Measurements from ENCODE around the gene HLA-F. TPM values are rescaled to one million over a fixed set of nuclear protein-coding genes. Genes with fewer than 3 reads are reported as not detected.

HLA-F gene
- total RNA-seq, 2 experiments from 2014 or later: 282 to 310 TPM

GRCh38 chr6:29702519-29703103, 20.6 kb upstream of the HLA-F start:
- DNase-seq: peak; percentile 76
- no peak overlapping the region for H3K27ac Mint-ChIP-seq
- peaks cover 12% of the 10 kb centered on the region for H3K27me3 Mint-ChIP-seq (ENCODE audit: low read depth)
- no peak overlapping the region for H3K4me3 Mint-ChIP-seq
- H3K9me3 Mint-ChIP-seq: no peaks in the 10 kb centered on the region
- CTCF ChIA-PET: interaction anchor here (0.5 to 2.2 kb wide), 15 partner anchors 9 to 180 kb away, joined by 3 to 15 read pairs (median 4); no protein-coding TSS in a partner anchor
- H3K4me1 Mint-ChIP-seq (ENCODE audit: low read depth): peaks cover 20% of the 10 kb centered on the region
- no peaks in the 10 kb centered on the region for H3K36me3 Mint-ChIP-seq (ENCODE audit: low read depth)
- intact Hi-C loops (cut with micrococcal nuclease): no loop called here

GRCh38 chr6:29705389-29706231, 17.6 kb upstream of the HLA-F start:
- CTCF ChIA-PET: interaction anchor here (0.7 to 2.9 kb wide), 13 partner anchors 11 to 129 kb away, joined by 3 to 15 read pairs (median 5); no protein-coding TSS in a partner anchor
- DNase-seq: no peak
- H3K36me3 Mint-ChIP-seq (ENCODE audit: low read depth): no peaks in the 10 kb centered on the region
- H3K9me3 Mint-ChIP-seq: no peaks in the 10 kb centered on the region
- H3K4me1 Mint-ChIP-seq (ENCODE audit: low read depth): peaks cover 48% of the 10 kb centered on the region
- peaks cover 12% of the 10 kb centered on the region for H3K27me3 Mint-ChIP-seq (ENCODE audit: low read depth)
- intact Hi-C loops (cut with micrococcal nuclease): loop anchor here (1.0 to 5.0 kb wide), 4 partner anchors 16 to 262 kb away; no protein-coding TSS in a partner anchor
- H3K27ac Mint-ChIP-seq: no peak overlapping the region
- H3K4me3 Mint-ChIP-seq: no peak overlapping the region

DNA sequence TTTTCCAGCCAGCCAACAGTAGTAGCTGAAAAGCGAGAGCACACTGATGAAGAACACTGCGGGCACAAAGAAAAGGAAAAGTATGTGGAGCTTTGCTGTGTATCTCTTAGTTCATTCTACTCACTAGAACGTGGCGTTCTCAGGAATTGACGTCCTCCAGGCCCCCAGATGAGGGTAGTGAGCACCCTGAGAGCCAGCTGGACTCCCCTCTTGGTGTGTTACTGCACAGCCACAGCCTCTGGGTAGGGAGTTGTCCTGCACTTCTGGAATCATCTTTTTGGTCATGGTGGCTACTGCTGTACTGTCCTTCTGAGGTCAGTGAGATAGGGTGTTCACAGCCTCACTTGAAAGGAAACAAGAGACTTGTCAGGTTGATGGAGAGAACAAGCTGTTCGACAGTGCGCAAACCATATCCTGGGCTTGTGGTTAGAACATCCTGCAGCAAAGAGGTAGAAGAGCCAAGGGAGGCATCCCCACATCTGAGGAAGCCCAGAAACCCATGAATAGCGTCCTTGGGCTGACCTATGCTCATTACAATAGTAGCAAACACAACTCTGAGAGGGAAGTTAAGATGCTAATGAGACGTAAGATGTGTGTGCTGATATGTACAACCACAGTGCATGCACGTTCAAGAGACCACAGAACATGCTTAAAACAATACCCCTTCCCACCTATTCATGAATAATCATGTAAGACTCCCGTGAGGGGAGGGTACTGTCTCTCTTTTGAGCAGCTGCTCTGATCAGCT, 14.6 kb upstream of the HLA-F start:
- peaks cover 67% of the 10 kb centered on the region for H3K4me1 Mint-ChIP-seq (ENCODE audit: low read depth)
- peak overlapping the region; percentile 14 for H3K27ac Mint-ChIP-seq
- CTCF ChIA-PET: interaction anchor here (0.7 to 3.5 kb wide), 18 partner anchors 8 to 994 kb away, joined by 3 to 14 read pairs (median 6); no protein-coding TSS in a partner anchor
- H3K9me3 Mint-ChIP-seq: no peaks in the 10 kb centered on the region
- intact Hi-C loops (cut with micrococcal nuclease): loop anchor here (1.0 to 5.0 kb wide), 2 partner anchors 13 to 259 kb away; no protein-coding TSS in a partner anchor
- H3K4me3 Mint-ChIP-seq: peak overlapping the region; percentile 53
- DNase-seq: peak; percentile 86
- no peaks in the 10 kb centered on the region for H3K36me3 Mint-ChIP-seq (ENCODE audit: low read depth)
- peaks cover 5% of the 10 kb centered on the region for H3K27me3 Mint-ChIP-seq (ENCODE audit: low read depth)

- Mint-ChIP-seq H3K4me1 (ENCODE audit: low read depth) (peaks cover 67% of the 10 kb centered on the region), H3K36me3 (ENCODE audit: low read depth) (no peaks in the 10 kb centered on the region), H3K9me3 (no peaks in the 10 kb centered on the region), H3K27me3 (ENCODE audit: low read depth) (no peaks in the 10 kb centered on the region), H3K4me3 (peak overlapping the region; percentile 53), H3K27ac (no peak overlapping the region)
- no peak for DNase-seq
- CTCF ChIA-PET: interaction anchor here (0.8 to 3.5 kb wide), 9 partner anchors 12 to 59 kb away, joined by 4 to 14 read pairs (median 6); no protein-coding TSS in a partner anchor
- intact Hi-C loops (cut with micrococcal nuclease): loop anchor here (1.0 to 5.0 kb wide), 2 partner anchors 12 to 258 kb away; no protein-coding TSS in a partner anchor
Measured at GRCh38 chr6:29709188-29709587, 14.0 kb upstream of the HLA-F start.

- Mint-ChIP-seq H3K4me3 (no peak overlapping the region), H3K36me3 (ENCODE audit: low read depth) (no peaks in the 10 kb centered on the region), H3K27ac (no peak overlapping the region), H3K4me1 (ENCODE audit: low read depth) (peaks cover 67% of the 10 kb centered on the region), H3K27me3 (ENCODE audit: low read depth) (no peaks in the 10 kb centered on the region), H3K9me3 (no peaks in the 10 kb centered on the region)
- CTCF ChIA-PET: interaction anchor here (0.6 to 1.8 kb wide), 2 partner anchors 10 to 28 kb away, joined by 4 to 6 read pairs; no protein-coding TSS in a partner anchor
- intact Hi-C loops (cut with micrococcal nuclease): no loop called here
- DNase-seq: no peak
Measured at GRCh38 chr6:29710281-29710941, 12.8 kb upstream of the HLA-F start.

DNA sequence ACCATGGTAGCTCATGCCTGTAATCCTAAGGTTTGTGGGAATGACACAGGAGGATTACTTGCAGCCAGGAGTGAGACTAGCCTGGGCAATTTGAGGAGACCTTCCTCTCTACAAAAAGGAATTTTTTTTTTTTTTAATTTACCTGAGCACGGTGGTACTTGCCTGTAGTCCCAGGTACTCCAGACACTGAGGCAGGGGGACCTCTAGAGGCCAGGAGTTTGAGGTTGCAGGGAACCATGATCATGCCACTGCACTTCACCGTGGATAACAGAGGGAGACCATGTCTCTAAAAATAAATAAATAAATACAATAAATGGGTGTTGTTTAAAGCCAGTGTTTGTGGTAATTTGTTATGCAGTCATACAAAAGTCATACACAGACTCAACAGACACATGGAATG, 2.4 kb upstream of the HLA-F start:
- Mint-ChIP-seq H3K27ac (no peak overlapping the region), H3K36me3 (ENCODE audit: low read depth) (peaks cover 21% of the 10 kb centered on the region), H3K4me1 (ENCODE audit: low read depth) (peaks cover 32% of the 10 kb centered on the region), H3K9me3 (no peaks in the 10 kb centered on the region), H3K4me3 (no peak overlapping the region), H3K27me3 (ENCODE audit: low read depth) (no peaks in the 10 kb centered on the region)
- intact Hi-C loops (cut with micrococcal nuclease): loop anchor here (1.0 to 5.0 kb wide), 5 partner anchors 12 to 221 kb away; partner anchors contain the start of gene HLA-A
- CTCF ChIA-PET: interaction anchor here (0.6 to 2.6 kb wide), 7 partner anchors 11 to 82 kb away, joined by 3 to 14 read pairs (median 3); no protein-coding TSS in a partner anchor
- DNase-seq: peak; percentile 64

DNA sequence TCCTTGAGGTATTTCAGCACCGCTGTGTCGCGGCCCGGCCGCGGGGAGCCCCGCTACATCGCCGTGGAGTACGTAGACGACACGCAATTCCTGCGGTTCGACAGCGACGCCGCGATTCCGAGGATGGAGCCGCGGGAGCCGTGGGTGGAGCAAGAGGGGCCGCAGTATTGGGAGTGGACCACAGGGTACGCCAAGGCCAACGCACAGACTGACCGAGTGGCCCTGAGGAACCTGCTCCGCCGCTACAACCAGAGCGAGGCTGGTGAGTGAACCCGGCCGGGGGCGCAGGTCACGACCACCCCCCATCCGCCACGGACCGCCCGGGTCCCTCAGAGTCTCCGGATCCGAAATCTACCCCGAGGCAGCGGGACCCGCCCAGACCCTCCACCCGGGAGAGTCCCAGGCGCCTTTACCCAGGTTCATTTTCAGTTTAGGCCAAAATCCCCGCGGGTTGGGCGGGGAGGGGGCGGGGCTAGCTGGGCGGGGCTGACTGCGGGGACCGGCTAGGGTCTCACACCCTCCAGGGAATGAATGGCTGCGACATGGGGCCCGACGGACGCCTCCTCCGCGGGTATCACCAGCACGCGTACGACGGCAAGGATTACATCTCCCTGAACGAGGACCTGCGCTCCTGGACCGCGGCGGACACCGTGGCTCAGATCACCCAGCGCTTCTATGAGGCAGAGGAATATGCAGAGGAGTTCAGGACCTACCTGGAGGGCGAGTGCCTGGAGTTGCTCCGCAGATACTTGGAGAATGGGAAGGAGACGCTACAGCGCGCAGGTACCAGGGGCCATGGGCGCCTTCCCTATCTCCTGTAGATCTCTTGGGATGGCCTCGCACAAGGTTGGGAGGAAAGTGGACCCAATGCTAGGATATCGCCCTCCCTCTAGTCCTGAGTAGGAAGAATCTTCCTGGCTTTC, 693 bp downstream of the HLA-F start:
- CTCF ChIA-PET: no interaction called here
- peak overlapping the region; percentile 97 for H3K27ac Mint-ChIP-seq
- H3K9me3 Mint-ChIP-seq: no peaks in the 10 kb centered on the region
- no peaks in the 10 kb centered on the region for H3K27me3 Mint-ChIP-seq (ENCODE audit: low read depth)
- peaks cover 48% of the 10 kb centered on the region for H3K36me3 Mint-ChIP-seq (ENCODE audit: low read depth)
- H3K4me3 Mint-ChIP-seq: peak overlapping the region; percentile 90
- peaks cover 57% of the 10 kb centered on the region for H3K4me1 Mint-ChIP-seq (ENCODE audit: low read depth)
- intact Hi-C loops (cut with micrococcal nuclease): loop anchor here (1.0 to 5.0 kb wide), 6 partner anchors 25 to 337 kb away; partner anchors contain the start of genes HLA-A and POLR1H
- DNase-seq: peak; percentile 87

GRCh38 chr6:29724937-29725869, 2.0 kb downstream of the HLA-F start:
- peak overlapping the region; percentile 97 for H3K27ac Mint-ChIP-seq
- DNase-seq: no peak
- H3K9me3 Mint-ChIP-seq: no peaks in the 10 kb centered on the region
- H3K36me3 Mint-ChIP-seq (ENCODE audit: low read depth): peaks cover 48% of the 10 kb centered on the region
- H3K4me3 Mint-ChIP-seq: peak overlapping the region; percentile 90
- no peaks in the 10 kb centered on the region for H3K27me3 Mint-ChIP-seq (ENCODE audit: low read depth)
- intact Hi-C loops (cut with micrococcal nuclease): loop anchor here (1.0 to 5.0 kb wide), 4 partner anchors 28 to 217 kb away; partner anchors contain the start of gene HLA-A
- CTCF ChIA-PET: interaction anchor here (1.1 to 1.4 kb wide), 7 partner anchors 12 to 72 kb away, joined by 3 to 7 read pairs (median 5); no protein-coding TSS in a partner anchor
- peaks cover 57% of the 10 kb centered on the region for H3K4me1 Mint-ChIP-seq (ENCODE audit: low read depth)

GRCh38 chr6:29726001-29726400, 2.8 kb downstream of the HLA-F start:
- H3K27me3 Mint-ChIP-seq (ENCODE audit: low read depth): no peaks in the 10 kb centered on the region
- no peaks in the 10 kb centered on the region for H3K9me3 Mint-ChIP-seq
- peak overlapping the region; percentile 90 for H3K4me3 Mint-ChIP-seq
- CTCF ChIA-PET: interaction anchor here (0.6 to 2.9 kb wide), 9 partner anchors 11 to 85 kb away, joined by 3 to 13 read pairs (median 5); no protein-coding TSS in a partner anchor
- no peak for DNase-seq
- intact Hi-C loops (cut with micrococcal nuclease): no loop called here
- H3K27ac Mint-ChIP-seq: peak overlapping the region; percentile 97
- peaks cover 48% of the 10 kb centered on the region for H3K36me3 Mint-ChIP-seq (ENCODE audit: low read depth)
- peaks cover 61% of the 10 kb centered on the region for H3K4me1 Mint-ChIP-seq (ENCODE audit: low read depth)

Measured in activated naive CD4-positive, alpha-beta T cell treated with anti-CD3 and anti-CD28 coated beads for 36 hours (primary cell).